ENCODE data around the gene MAD1L1. TPM values are rescaled to one million over a fixed set of nuclear protein-coding genes. Genes with fewer than 3 reads are reported as not detected.

MAD1L1 gene
- total and polyA plus RNA-seq, 4 donors: 12.8 to 20.7 (median 16.5) TPM

- TF ChIP-seq ZBTB33 (IDR thresholded peaks at IDR 0.05) (no peak), GABPA (IDR thresholded peaks at IDR 0.05 in 1 of 2, conservative IDR thresholded peaks at IDR 0.05 in 1 of 2) (no peak), JUND (IDR thresholded peaks at IDR 0.05) (no peak), HNF4A (conservative IDR thresholded peaks at IDR 0.05) (no peak)
Measured at GRCh38 chr7:2217716-2218443, 14.9 kb downstream of the MAD1L1 start (continued).

GRCh38 chr7:2217206-2217605 is 15.5 kb downstream of the MAD1L1 start:
- no peaks in the 10 kb centered on the region for H3K4me1 ChIP-seq (ENCODE audit: control insufficient read depth in 4 of 4, insufficient read depth in 4 of 4, low read length in 3 of 4)
- peaks cover 6 to 55% (median 26%) of the 10 kb centered on the region in 4 donors for H3K36me3 ChIP-seq (ENCODE audit: control insufficient read depth in 4 of 4, insufficient read depth in 3 of 4, low read depth in 1 of 4, low read length in 3 of 4)
- no peak overlapping the region for H3K4me3 ChIP-seq (ENCODE audit: low read depth in 1 of 3, low read length in 3 of 3)
- no peaks in the 10 kb centered on the region for H3K9me3 ChIP-seq (ENCODE audit: control insufficient read depth in 4 of 4, low read length in 3 of 4)
- H3K27ac ChIP-seq (ENCODE audit: low read depth in 1 of 2, low read length in 2 of 2): no peak overlapping the region
- DNase-seq (ENCODE audit: low spot score): no peak
- 90% methylated on average over 10 of the region's 10 CpGs for WGBS
- no peak for TF ChIP-seq MAX (IDR thresholded peaks at IDR 0.05)
- no peak for TF ChIP-seq HNF4G (IDR thresholded peaks at IDR 0.05)
- TF ChIP-seq CTCF (IDR thresholded peaks at IDR 0.05; ENCODE audit: low read depth, low read length, missing input control): no peak
- TF ChIP-seq ATF3 (IDR thresholded peaks at IDR 0.05): no peak
- TF ChIP-seq TAF1 (conservative IDR thresholded peaks at IDR 0.05): no peak
- TF ChIP-seq GABPA (IDR thresholded peaks at IDR 0.05 in 1 of 2, conservative IDR thresholded peaks at IDR 0.05 in 1 of 2): no peak
- TF ChIP-seq FOXA2 (IDR thresholded peaks at IDR 0.05): no peak
- TF ChIP-seq FOXA1 (IDR thresholded peaks at IDR 0.05): no peak
- no peak for TF ChIP-seq ZBTB33 (IDR thresholded peaks at IDR 0.05)
- no peak for TF ChIP-seq NR2F2 (IDR thresholded peaks at IDR 0.05)
- TF ChIP-seq EGR1 (IDR thresholded peaks at IDR 0.05; ENCODE audit: low read depth in 2 of 2): no peak
- no peak for TF ChIP-seq SP1 (IDR thresholded peaks at IDR 0.05)
- no peak for TF ChIP-seq JUND (IDR thresholded peaks at IDR 0.05)
- no peak for TF ChIP-seq RXRA (IDR thresholded peaks at IDR 0.05)
- no peak for TF ChIP-seq HNF4A (conservative IDR thresholded peaks at IDR 0.05)
- TF ChIP-seq RAD21 (IDR thresholded peaks at IDR 0.05): no peak
- TF ChIP-seq YY1 (IDR thresholded peaks at IDR 0.05): no peak
- no peak for TF ChIP-seq REST (IDR thresholded peaks at IDR 0.05)
- no peaks in the 10 kb centered on the region for H3K27me3 ChIP-seq (ENCODE audit: control insufficient read depth in 4 of 4, insufficient read depth in 4 of 4, low read length in 3 of 4)
- H3K9ac ChIP-seq (ENCODE audit: low read depth in 1 of 2, low read length in 2 of 2): no peak overlapping the region
